H9 (cell line): ENCODE results near the gene CABCOCO1. TPM values are rescaled to one million over a fixed set of nuclear protein-coding genes. Genes with fewer than 3 reads are reported as not detected.

Experiments used
- DNase-seq: peaks from one replicate; pipeline ENCODE4 v3.0.0-alpha.2; 2017
- H2AFZ ChIP-seq: one replicate; pipeline ENCODE4 v1.6.1; 2013; ENCODE audit warnings: mild to moderate bottlenecking, low read length, control low read depth, moderate library complexity
- H2AK5ac ChIP-seq: 2 replicates; pipeline ENCODE4 v1.6.1; 2013; ENCODE audit warnings: low read length, control low read depth, mixed read lengths; ENCODE audit not compliant: insufficient read length
- H2BK120ac ChIP-seq: one replicate; pipeline ENCODE4 v1.6.1; 2013; ENCODE audit warnings: low read depth, mild to moderate bottlenecking, low read length, control low read depth, inconsistent platforms; ENCODE audit not compliant: poor library complexity, severe bottlenecking
- H2BK12ac ChIP-seq: 2 replicates; pipeline ENCODE4 v1.6.1; 2013; ENCODE audit warnings: low read length, control low read depth, mixed read lengths, low read depth; ENCODE audit not compliant: insufficient read length
- H2BK15ac ChIP-seq: 2 replicates; pipeline ENCODE4 v1.6.1; 2013; ENCODE audit warnings: low read depth, low read length, control low read depth
- H2BK20ac ChIP-seq: one replicate; pipeline ENCODE4 v1.6.1; 2013; ENCODE audit warnings: low read depth, mild to moderate bottlenecking, low read length, control low read depth, inconsistent platforms; ENCODE audit not compliant: poor library complexity, severe bottlenecking
- H2BK5ac ChIP-seq: 2 replicates; pipeline ENCODE4 v1.6.1; 2013; ENCODE audit warnings: low read length, control low read depth, mixed read lengths; ENCODE audit not compliant: insufficient read length
- H3K14ac ChIP-seq: 2 replicates; pipeline ENCODE4 v1.6.1; 2013; ENCODE audit warnings: low read length, control low read depth; ENCODE audit not compliant: insufficient read depth
- H3K18ac ChIP-seq: 2 replicates; pipeline ENCODE4 v1.6.1; 2013; ENCODE audit warnings: low read depth, mild to moderate bottlenecking, mixed read lengths, low read length, control low read depth; ENCODE audit not compliant: insufficient read length
- H3K23ac ChIP-seq: 2 replicates; pipeline ENCODE4 v1.6.1; 2013; ENCODE audit warnings: low read length, control low read depth, mixed read lengths, low read depth; ENCODE audit not compliant: insufficient read length
- H3K23me2 ChIP-seq: 2 replicates; pipeline ENCODE4 v1.6.1; 2013; ENCODE audit warnings: low read depth, mild to moderate bottlenecking, mixed read lengths, low read length, control low read depth; ENCODE audit not compliant: insufficient read length, poor library complexity, severe bottlenecking
- H3K27ac ChIP-seq: 2 replicates; pipeline ENCODE4 v1.5.1; 2013; ENCODE audit warnings: low read length, control low read depth, mixed read lengths, low read depth; ENCODE audit not compliant: insufficient read length
- H3K27me3 ChIP-seq: 2 replicates; pipeline ENCODE4 v1.6.1; 2013; ENCODE audit warnings: low read length, control low read depth, inconsistent platforms; ENCODE audit not compliant: insufficient read depth
- H3K4ac ChIP-seq: 2 replicates; pipeline ENCODE4 v1.6.1; 2013; ENCODE audit warnings: low read depth, mild to moderate bottlenecking, control low read depth, inconsistent platforms, low read length, moderate library complexity
- H3K4me1 ChIP-seq: 2 replicates; pipeline ENCODE4 v1.6.1; 2013; ENCODE audit warnings: low read length, control low read depth, inconsistent platforms; ENCODE audit not compliant: insufficient read depth
- H3K4me2 ChIP-seq: 2 replicates; pipeline ENCODE4 v1.6.1; 2013; ENCODE audit warnings: low read length, control low read depth, mixed read lengths; ENCODE audit not compliant: insufficient read length, insufficient read depth
- H3K56ac ChIP-seq: 2 replicates; pipeline ENCODE4 v1.6.1; 2013; ENCODE audit warnings: low read depth, mild to moderate bottlenecking, mixed read lengths, low read length, control low read depth; ENCODE audit not compliant: insufficient read length
- H3K79me1 ChIP-seq: 2 replicates; pipeline ENCODE4 v1.6.1; 2013; ENCODE audit warnings: low read depth, mild to moderate bottlenecking, moderate library complexity, low read length, control low read depth, inconsistent platforms; ENCODE audit not compliant: insufficient read depth, poor library complexity, severe bottlenecking
- H3K79me2 ChIP-seq: 2 replicates; pipeline ENCODE4 v1.6.1; 2013; ENCODE audit warnings: low read length, control low read depth, inconsistent platforms; ENCODE audit not compliant: insufficient read depth
- H3K9ac ChIP-seq: 2 replicates; pipeline ENCODE4 v1.6.1; 2013; ENCODE audit warnings: low read length, control low read depth, mixed read lengths; ENCODE audit not compliant: insufficient read length; ENCODE audit errors: extremely low read depth
- H3K9me3 ChIP-seq: one replicate; pipeline ENCODE4 v1.6.1; 2013; ENCODE audit warnings: low read depth, low read length, inconsistent platforms; ENCODE audit not compliant: control insufficient read depth
- H3T11ph ChIP-seq: one replicate; pipeline ENCODE4 v1.6.1; 2013; ENCODE audit warnings: mild to moderate bottlenecking, low read length, control low read depth, inconsistent platforms
- H4K20me1 ChIP-seq: one replicate; pipeline ENCODE4 v1.6.1; 2013; ENCODE audit not compliant: control insufficient read depth, insufficient read length, insufficient read depth
- H4K5ac ChIP-seq: 2 replicates; pipeline ENCODE4 v1.6.1; 2013; ENCODE audit warnings: low read depth, mild to moderate bottlenecking, mixed read lengths, low read length, control low read depth; ENCODE audit not compliant: insufficient read length
- H4K8ac ChIP-seq: replicated peaks from 2 replicates; pipeline ENCODE4 v1.6.1; 2013; ENCODE audit warnings: low read length, control low read depth, mixed read lengths, low read depth; ENCODE audit not compliant: insufficient read length
- H4K91ac ChIP-seq: 2 replicates; pipeline ENCODE4 v1.6.1; 2013; ENCODE audit warnings: low read depth, mild to moderate bottlenecking, moderate library complexity, mixed read lengths, low read length, control low read depth; ENCODE audit not compliant: insufficient read length
- H3K27ac Mint-ChIP-seq, 3 experiments: 2 replicates in 2 of 3; 3 replicates in 1 of 3; pipeline ENCODE4 v1.8.0; 2020 to 2021; ENCODE audit warnings: mixed read lengths in 3 of 3, mild to moderate bottlenecking in 1 of 3, moderate library complexity in 1 of 3
- H3K27me3 Mint-ChIP-seq: 2 replicates; pipeline ENCODE4 v1.8.0; 2021; ENCODE audit warnings: low read depth, mild to moderate bottlenecking, moderate library complexity, mixed read lengths
- H3K36me3 Mint-ChIP-seq, 3 experiments: 2 replicates in 2 of 3; 3 replicates in 1 of 3; pipeline ENCODE4 v1.8.0; 2020 to 2021; ENCODE audit warnings: low read depth in 3 of 3, mixed read lengths in 3 of 3; ENCODE audit not compliant: insufficient read depth in 1 of 3
- H3K4me1 Mint-ChIP-seq, 2 experiments: 2 replicates each; pipeline ENCODE4 v1.8.0; 2020; ENCODE audit warnings: mixed read lengths in 2 of 2
- H3K4me3 Mint-ChIP-seq, 2 experiments: 2 replicates in 1 of 2; 3 replicates in 1 of 2; pipeline ENCODE4 v1.8.0; 2020 to 2021; ENCODE audit warnings: mild to moderate bottlenecking in 2 of 2, mixed read lengths in 2 of 2, moderate library complexity in 1 of 2
- H3K9me3 Mint-ChIP-seq, 2 experiments: 2 replicates in 1 of 2; 3 replicates in 1 of 2; pipeline ENCODE4 v1.8.0; 2020; ENCODE audit warnings: mild to moderate bottlenecking in 2 of 2, mixed read lengths in 2 of 2, moderate library complexity in 1 of 2
- CTCF ChIP-seq: fragments of 200-600 bp; sonication (generic); conservative IDR thresholded peaks from 3 replicates; pipeline ENCODE4 v1.8.0; 2021; ENCODE audit warnings: antibody characterized with exemption, mild to moderate bottlenecking
- WGBS: extraction: QIAGEN DNeasy Blood & Tissue Kit; methylation state at CpG from one replicate; pipeline ENCODE4 v1.1.7; 2013; ENCODE audit warnings: missing lambda C conversion rate, low lambda C conversion rate, mixed read lengths; ENCODE audit not compliant: insufficient read length; ENCODE audit errors: extremely low coverage; 5-methylcytosine and 5-hydroxymethylcytosine counted together
- total RNA-seq: library from RNA; stranded (reverse); gene quantifications from 2 replicates; pipeline ENCODE4 v1.2.1, GENCODE V29; 2021

Gene CABCOCO1
- total RNA-seq, 1 experiment from 2014 or later = not detected

GRCh38 chr10:61684894-61685507, 22.3 kb downstream of the CABCOCO1 start:
- no peaks in the 10 kb centered on the region for H3K4me1 Mint-ChIP-seq
- H4K91ac ChIP-seq = no peak overlapping the region
- WGBS = no CpG with 5 or more reads among the region's 3 CpGs
- no peaks in the 10 kb centered on the region for H3K9me3 Mint-ChIP-seq
- H3T11ph ChIP-seq = no peak overlapping the region
- no peak overlapping the region for H3K9ac ChIP-seq
- no peaks in the 10 kb centered on the region for H3K9me3 ChIP-seq
- TF ChIP-seq CTCF = no peak
- H4K8ac ChIP-seq = no peak overlapping the region
- no peak overlapping the region for H2AFZ ChIP-seq
- H3K23me2 ChIP-seq = no peaks in the 10 kb centered on the region
- no peaks in the 10 kb centered on the region for H3K27me3 ChIP-seq
- no peak overlapping the region for H3K4me3 Mint-ChIP-seq
- no peak overlapping the region for H3K23ac ChIP-seq
- no peak overlapping the region for H3K27ac Mint-ChIP-seq
- H3K4me1 ChIP-seq = no peaks in the 10 kb centered on the region
- no peak overlapping the region for H2BK15ac ChIP-seq
- no peaks in the 10 kb centered on the region for H4K20me1 ChIP-seq
- no peak overlapping the region for H3K27ac ChIP-seq
- H2BK120ac ChIP-seq = no peak overlapping the region
- DNase-seq = no peak
- H3K18ac ChIP-seq = no peak overlapping the region
- H2AK5ac ChIP-seq = no peak overlapping the region
- no peak overlapping the region for H3K4ac ChIP-seq
- H3K27me3 Mint-ChIP-seq = no peaks in the 10 kb centered on the region
- no peak overlapping the region for H2BK20ac ChIP-seq
- H3K14ac ChIP-seq = no peak overlapping the region
- H3K36me3 Mint-ChIP-seq = no peaks in the 10 kb centered on the region
- H3K4me2 ChIP-seq = no peak overlapping the region
- no peak overlapping the region for H4K5ac ChIP-seq
- no peaks in the 10 kb centered on the region for H3K79me1 ChIP-seq
- H2BK5ac ChIP-seq = no peak overlapping the region
- no peaks in the 10 kb centered on the region for H3K79me2 ChIP-seq
- H2BK12ac ChIP-seq = no peak overlapping the region
- no peak overlapping the region for H3K56ac ChIP-seq
